Keratinocyte (primary cell): ENCODE results near the gene SUGCT.

ENCODE experiments used
- EZH2 ChIP-seq: IDR thresholded peaks from one replicate; pipeline ENCODE4 v1.6.1; 2012; ENCODE audit warnings: inconsistent platforms, mild to moderate bottlenecking, low read length, moderate library complexity
- TF ChIP-seq, protein P1 (sequence below), 3 experiments: IDR thresholded peaks in 1 of 3; conservative IDR thresholded peaks in 1 of 3; optimal IDR thresholded peaks in 1 of 3; 2 replicates in 2 of 3; 3 replicates in 1 of 3; pipeline versions ENCODE3 to v1.5.1; 2011; ENCODE audit warnings: low read length in 3 of 3, mild to moderate bottlenecking in 3 of 3, moderate library complexity in 2 of 3, control low read depth in 1 of 3, inconsistent platforms in 1 of 3; ENCODE audit not compliant: insufficient read depth in 2 of 3; ENCODE audit errors: extremely low read depth in 1 of 3

DNA sequence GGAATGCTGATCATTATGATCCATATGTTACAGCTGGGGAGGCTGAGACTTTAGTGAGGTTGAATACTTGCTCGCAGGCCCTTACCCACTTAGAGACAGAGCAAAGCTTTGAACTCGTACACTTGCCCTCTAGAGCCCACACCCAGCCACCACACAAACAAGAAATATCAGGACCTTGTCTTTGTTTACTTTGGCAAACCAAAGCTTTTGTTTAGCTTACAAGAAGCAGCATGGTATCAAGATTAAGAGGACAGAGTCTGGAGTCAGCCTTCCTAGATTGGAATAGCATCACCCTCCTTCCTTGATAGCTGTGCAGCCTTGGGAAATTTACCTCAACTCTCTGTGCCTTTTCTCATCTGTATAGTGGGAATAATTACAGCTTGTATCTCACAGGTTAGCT is 477.5 kb downstream of the SUGCT start:
- TF ChIP-seq, protein P1, sequence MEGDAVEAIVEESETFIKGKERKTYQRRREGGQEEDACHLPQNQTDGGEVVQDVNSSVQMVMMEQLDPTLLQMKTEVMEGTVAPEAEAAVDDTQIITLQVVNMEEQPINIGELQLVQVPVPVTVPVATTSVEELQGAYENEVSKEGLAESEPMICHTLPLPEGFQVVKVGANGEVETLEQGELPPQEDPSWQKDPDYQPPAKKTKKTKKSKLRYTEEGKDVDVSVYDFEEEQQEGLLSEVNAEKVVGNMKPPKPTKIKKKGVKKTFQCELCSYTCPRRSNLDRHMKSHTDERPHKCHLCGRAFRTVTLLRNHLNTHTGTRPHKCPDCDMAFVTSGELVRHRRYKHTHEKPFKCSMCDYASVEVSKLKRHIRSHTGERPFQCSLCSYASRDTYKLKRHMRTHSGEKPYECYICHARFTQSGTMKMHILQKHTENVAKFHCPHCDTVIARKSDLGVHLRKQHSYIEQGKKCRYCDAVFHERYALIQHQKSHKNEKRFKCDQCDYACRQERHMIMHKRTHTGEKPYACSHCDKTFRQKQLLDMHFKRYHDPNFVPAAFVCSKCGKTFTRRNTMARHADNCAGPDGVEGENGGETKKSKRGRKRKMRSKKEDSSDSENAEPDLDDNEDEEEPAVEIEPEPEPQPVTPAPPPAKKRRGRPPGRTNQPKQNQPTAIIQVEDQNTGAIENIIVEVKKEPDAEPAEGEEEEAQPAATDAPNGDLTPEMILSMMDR (optimal IDR thresholded peaks at IDR 0.05 in 1 of 3, IDR thresholded peaks at IDR 0.05 in 1 of 3, conservative IDR thresholded peaks at IDR 0.05 in 1 of 3; ENCODE audit: extremely low read depth in 1 of 3, insufficient read depth in 2 of 3, low read length in 3 of 3), result no peak
- no peak for TF ChIP-seq EZH2
